Endodermal cell (in vitro differentiated cells): ENCODE results near the gene SMC1B. TPM values are rescaled to one million over a fixed set of nuclear protein-coding genes. Genes with fewer than 3 reads are reported as not detected.

Experiments used
- DNase-seq: peaks from one replicate; pipeline ENCODE4 v3.0.0-alpha.2; 2017
- H3K27ac ChIP-seq: 2 replicates; pipeline ENCODE4 v1.5.1; 2013; ENCODE audit warnings: mild to moderate bottlenecking, low read depth, low read length, moderate library complexity
- H3K27me3 ChIP-seq: 2 replicates; pipeline ENCODE4 v1.6.1; 2013; ENCODE audit warnings: mild to moderate bottlenecking, low read length, moderate library complexity; ENCODE audit not compliant: insufficient read depth, control insufficient read depth, poor library complexity, severe bottlenecking
- H3K36me3 ChIP-seq: 2 replicates; pipeline ENCODE4 v1.7.0; 2013; ENCODE audit warnings: mild to moderate bottlenecking, low read length, moderate library complexity; ENCODE audit not compliant: control insufficient read depth, insufficient read depth
- H3K4me1 ChIP-seq: one replicate; pipeline ENCODE4 v1.7.0; 2013; ENCODE audit warnings: low read length; ENCODE audit not compliant: control insufficient read depth, insufficient read depth
- H3K4me3 ChIP-seq: 2 replicates; pipeline ENCODE4 v1.5.1; 2013; ENCODE audit warnings: mild to moderate bottlenecking, low read length, moderate library complexity
- H3K9ac ChIP-seq: 2 replicates; pipeline ENCODE4 v1.6.1; 2013; ENCODE audit warnings: mild to moderate bottlenecking, low read length, moderate library complexity; ENCODE audit not compliant: poor library complexity, severe bottlenecking; ENCODE audit errors: extremely low read depth
- H3K9me3 ChIP-seq: 2 replicates; pipeline ENCODE4 v1.6.1; 2013; ENCODE audit warnings: mild to moderate bottlenecking, low read length, moderate library complexity; ENCODE audit not compliant: control insufficient read depth
- H3K27ac Mint-ChIP-seq: 2 replicates; pipeline ENCODE4 v1.8.0; 2020; ENCODE audit warnings: mixed read lengths
- H3K27me3 Mint-ChIP-seq: 2 replicates; pipeline ENCODE4 v1.8.0; 2021; ENCODE audit warnings: mild to moderate bottlenecking, mixed read lengths; ENCODE audit not compliant: insufficient read depth
- H3K36me3 Mint-ChIP-seq: 2 replicates; pipeline ENCODE4 v1.8.0; 2020; ENCODE audit warnings: low read depth, mixed read lengths
- H3K4me1 Mint-ChIP-seq: 2 replicates; pipeline ENCODE4 v1.8.0; 2020; ENCODE audit warnings: mixed read lengths
- H3K4me3 Mint-ChIP-seq: 2 replicates; pipeline ENCODE4 v1.8.0; 2020; ENCODE audit warnings: mild to moderate bottlenecking, moderate library complexity, mixed read lengths
- H3K9me3 Mint-ChIP-seq: 2 replicates; pipeline ENCODE4 v1.8.0; 2020; ENCODE audit warnings: mild to moderate bottlenecking, mixed read lengths
- CTCF ChIP-seq: fragments of 200-600 bp; sonication (generic); conservative IDR thresholded peaks from 2 replicates; pipeline ENCODE4 v1.5.0; 2021; ENCODE audit warnings: antibody characterized with exemption, mild to moderate bottlenecking
- WGBS, 2 experiments: methylation state at CpG; one replicate each; pipeline versions ENCODE4 v1.1.5 to v1.1.7; 2013; ENCODE audit warnings: missing lambda C conversion rate in 2 of 2, mixed read lengths in 1 of 2; ENCODE audit not compliant: insufficient coverage in 1 of 2, insufficient read length in 1 of 2; 5-methylcytosine and 5-hydroxymethylcytosine counted together
- total RNA-seq, 2 donors: library from RNA; stranded (reverse); fragmentation: NEBNext Ultra II Directional in 1 of 2; extraction: Animal tissue kit (Norgen Biotek cat#: 25700) in 1 of 2; gene quantifications; 2 replicates in 1 of 2; 3 replicates in 1 of 2; pipeline ENCODE4 v1.2.1, GENCODE V29; 2021

SMC1B gene
- total RNA-seq, 2 donors from 2014 or later = 0.11 TPM; not detected in 1

- Histone ChIP-seq H3K4me3 (no peak overlapping the region), H3K4me1 (peaks cover 10% of the 10 kb centered on the region), H3K36me3 (peaks cover 58% of the 10 kb centered on the region), H3K9me3 (no peaks in the 10 kb centered on the region), H3K27me3 (no peaks in the 10 kb centered on the region), H3K9ac (no peak overlapping the region), H3K27ac (no peak overlapping the region)
- H3K9me3 Mint-ChIP-seq = no peaks in the 10 kb centered on the region
- H3K27ac Mint-ChIP-seq = no peak overlapping the region
- H3K27me3 Mint-ChIP-seq = no peaks in the 10 kb centered on the region
- no peak for DNase-seq
- TF ChIP-seq CTCF = no peak
- H3K4me1 Mint-ChIP-seq = peaks cover 27% of the 10 kb centered on the region
- WGBS, 2 experiments = 95 to 98% methylated on average over 11 to 12 of the region's 12 CpGs
- H3K4me3 Mint-ChIP-seq = no peak overlapping the region
- H3K36me3 Mint-ChIP-seq = peaks cover 48% of the 10 kb centered on the region
These were observed 91.6 kb downstream of the SMC1B start for GRCh38 chr22:45321827-45322226.

GRCh38 chr22:45320357-45320976 lies 92.9 kb downstream of the SMC1B start:
- H3K36me3 Mint-ChIP-seq = peaks cover 44% of the 10 kb centered on the region
- no peak overlapping the region for H3K4me3 Mint-ChIP-seq
- no peaks in the 10 kb centered on the region for H3K9me3 Mint-ChIP-seq
- no peak overlapping the region for H3K27ac Mint-ChIP-seq
- Histone ChIP-seq H3K9ac (no peak overlapping the region), H3K4me3 (no peak overlapping the region), H3K27me3 (no peaks in the 10 kb centered on the region), H3K36me3 (peaks cover 60% of the 10 kb centered on the region), H3K9me3 (no peaks in the 10 kb centered on the region), H3K4me1 (peaks cover 17% of the 10 kb centered on the region), H3K27ac (no peak overlapping the region)
- 92 to 96% methylated on average over 4 to 9 of the region's 9 CpGs for WGBS, 2 experiments
- DNase-seq = no peak
- H3K27me3 Mint-ChIP-seq = no peaks in the 10 kb centered on the region
- TF ChIP-seq CTCF = no peak
- H3K4me1 Mint-ChIP-seq = peaks cover 31% of the 10 kb centered on the region

- TF ChIP-seq CTCF = no peak
- Mint-ChIP-seq H3K9me3 (no peaks in the 10 kb centered on the region), H3K4me3 (no peak overlapping the region), H3K36me3 (peaks cover 33% of the 10 kb centered on the region), H3K27ac (no peak overlapping the region), H3K27me3 (no peaks in the 10 kb centered on the region), H3K4me1 (peaks cover 37% of the 10 kb centered on the region)
- Histone ChIP-seq H3K9me3 (no peaks in the 10 kb centered on the region), H3K27me3 (no peaks in the 10 kb centered on the region), H3K27ac (no peak overlapping the region), H3K4me3 (no peak overlapping the region), H3K4me1 (peaks cover 21% of the 10 kb centered on the region), H3K36me3 (peaks cover 58% of the 10 kb centered on the region), H3K9ac (no peak overlapping the region)
- WGBS, 2 experiments = 86 to 87% methylated on average over 1 to 5 of the region's 5 CpGs
- no peak for DNase-seq
These were observed 94.1 kb downstream of the SMC1B start for GRCh38 chr22:45319324-45319685.
